ENCODE results near the gene FCRL5. TPM values are rescaled to one million over a fixed set of nuclear protein-coding genes. Genes with fewer than 3 reads are reported as not detected.

FCRL5 gene
- total and polyA plus RNA-seq, 7 donors, result 0.60 to 10.2 TPM; not detected in 5

DNA sequence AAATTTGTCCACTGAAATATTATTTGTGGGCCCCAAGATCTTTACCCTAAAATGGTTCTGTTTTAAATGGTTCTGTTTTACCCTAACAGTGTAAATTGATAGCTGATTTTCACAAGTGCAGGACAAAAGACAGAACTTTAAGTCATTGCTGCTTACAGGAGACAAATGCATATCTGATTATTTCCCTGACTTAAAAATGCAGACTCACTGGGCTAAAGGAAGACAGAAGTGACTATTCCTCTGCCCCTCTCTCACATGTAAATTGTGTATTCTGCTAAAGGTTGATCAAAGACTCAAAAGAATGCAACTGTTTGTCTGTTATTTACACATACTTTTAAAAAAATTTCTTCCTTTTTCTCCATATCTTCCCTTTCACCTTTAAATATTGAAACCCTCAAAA lies 12.7 kb downstream of the FCRL5 start:
- TF ChIP-seq POLR2AphosphoS5 (IDR thresholded peaks at IDR 0.05) (no peak), CTCF (IDR thresholded peaks at IDR 0.05) (no peak), EP300 (IDR thresholded peaks at IDR 0.05) (no peak), POLR2A (IDR thresholded peaks at IDR 0.05) (no peak)
- Histone ChIP-seq H3K9me3 (no peaks in the 10 kb centered on the region), H3K36me3 (no peaks in the 10 kb centered on the region), H3K4me3 (no peak overlapping the region), H3K27ac (no peak overlapping the region), H3K27me3 (no peaks in the 10 kb centered on the region), H3K4me1 (no peaks in the 10 kb centered on the region)
- intact Hi-C loops (cut with DNase I), result no loop called here
- no peak for DNase-seq

- 82 to 84% methylated on average over 3 of the region's 3 CpGs for whole genome bisulfite sequencing, 2 donors
- Histone ChIP-seq H3K9me3 (no peaks in the 10 kb centered on the region), H3K27me3 (no peaks in the 10 kb centered on the region), H3K36me3 (no peaks in the 10 kb centered on the region), H3K27ac (no peak overlapping the region), H3K4me1 (no peaks in the 10 kb centered on the region), H3K4me3 (no peak overlapping the region)
- no peak for TF ChIP-seq EP300 (IDR thresholded peaks at IDR 0.05)
- no peak for TF ChIP-seq CTCF (IDR thresholded peaks at IDR 0.05)
- no peak for TF ChIP-seq POLR2AphosphoS5 (IDR thresholded peaks at IDR 0.05)
- TF ChIP-seq POLR2A (IDR thresholded peaks at IDR 0.05), result no peak
- intact Hi-C loops (cut with DNase I), result no loop called here
- DNase-seq, result no peak
Observed at GRCh38 chr1:157532569-157532968, 19.7 kb downstream of the FCRL5 start.

DNA sequence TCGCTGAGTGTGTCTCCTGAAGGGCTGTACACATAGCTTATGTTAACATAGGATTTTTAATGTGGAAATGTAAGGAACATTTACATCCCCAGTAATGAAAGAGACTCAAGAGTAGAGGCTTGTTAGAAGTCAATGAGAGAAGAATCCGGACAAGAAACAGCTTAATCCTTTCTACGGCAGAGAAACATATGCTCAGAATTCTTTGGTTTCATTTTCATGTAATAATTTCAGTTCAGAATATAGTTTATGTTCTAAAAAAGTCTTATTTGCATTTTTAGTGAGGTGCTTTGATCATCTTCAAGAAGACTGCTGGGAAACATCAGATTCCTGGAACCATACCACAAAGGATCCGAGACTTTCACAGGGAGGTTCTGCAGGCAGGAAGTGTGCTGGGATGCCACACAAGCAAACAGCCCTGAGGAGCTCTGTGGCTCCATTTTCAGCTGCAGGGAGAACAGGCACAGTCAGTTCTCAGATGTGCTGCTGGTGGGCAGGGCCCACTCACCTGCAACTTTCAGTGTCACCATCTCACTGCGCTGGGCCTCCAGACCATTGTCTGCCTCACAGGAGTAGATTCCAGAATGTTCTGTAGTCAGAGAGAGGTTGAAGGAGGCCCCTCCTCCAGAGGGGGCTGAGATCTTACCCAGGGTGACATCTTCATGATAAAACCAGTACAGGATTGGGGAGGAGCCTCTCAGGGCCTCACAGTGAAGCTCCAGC lies 28.4 kb downstream of the FCRL5 start:
- intact Hi-C loops (cut with DNase I), result no loop called here
- no peak for DNase-seq
- Histone ChIP-seq H3K4me3 (no peak overlapping the region), H3K27ac (no peak overlapping the region), H3K4me1 (no peaks in the 10 kb centered on the region), H3K9me3 (no peaks in the 10 kb centered on the region), H3K27me3 (peaks cover 0 to 3% (median 0%) of the 10 kb centered on the region in 3 donors), H3K36me3 (no peaks in the 10 kb centered on the region)
- WGBS, 2 donors, result 77 to 92% methylated on average over 5 of the region's 5 CpGs
- TF ChIP-seq EP300 (IDR thresholded peaks at IDR 0.05) (no peak), POLR2AphosphoS5 (IDR thresholded peaks at IDR 0.05) (no peak), POLR2A (IDR thresholded peaks at IDR 0.05) (no peak), CTCF (IDR thresholded peaks at IDR 0.05) (no peak)

- no peaks in the 10 kb centered on the region for H3K36me3 ChIP-seq
- no peak for DNase-seq
- TF ChIP-seq CTCF (IDR thresholded peaks at IDR 0.05) (no peak), POLR2AphosphoS5 (IDR thresholded peaks at IDR 0.05) (no peak), POLR2A (IDR thresholded peaks at IDR 0.05) (no peak), EP300 (IDR thresholded peaks at IDR 0.05) (no peak)
- no peak overlapping the region for H3K4me3 ChIP-seq
- intact Hi-C loops (cut with DNase I), result no loop called here
- no peaks in the 10 kb centered on the region for H3K9me3 ChIP-seq
- no peaks in the 10 kb centered on the region for H3K27me3 ChIP-seq
- 67 to 86% methylated on average over 10 of the region's 10 CpGs for WGBS, 2 donors
- no peak overlapping the region for H3K27ac ChIP-seq
- no peaks in the 10 kb centered on the region for H3K4me1 ChIP-seq
Observed at GRCh38 chr1:157521056-157521455, 31.3 kb downstream of the FCRL5 start.
